ENCODE data around the gene NCOA1.

NCOA1 gene

DNA sequence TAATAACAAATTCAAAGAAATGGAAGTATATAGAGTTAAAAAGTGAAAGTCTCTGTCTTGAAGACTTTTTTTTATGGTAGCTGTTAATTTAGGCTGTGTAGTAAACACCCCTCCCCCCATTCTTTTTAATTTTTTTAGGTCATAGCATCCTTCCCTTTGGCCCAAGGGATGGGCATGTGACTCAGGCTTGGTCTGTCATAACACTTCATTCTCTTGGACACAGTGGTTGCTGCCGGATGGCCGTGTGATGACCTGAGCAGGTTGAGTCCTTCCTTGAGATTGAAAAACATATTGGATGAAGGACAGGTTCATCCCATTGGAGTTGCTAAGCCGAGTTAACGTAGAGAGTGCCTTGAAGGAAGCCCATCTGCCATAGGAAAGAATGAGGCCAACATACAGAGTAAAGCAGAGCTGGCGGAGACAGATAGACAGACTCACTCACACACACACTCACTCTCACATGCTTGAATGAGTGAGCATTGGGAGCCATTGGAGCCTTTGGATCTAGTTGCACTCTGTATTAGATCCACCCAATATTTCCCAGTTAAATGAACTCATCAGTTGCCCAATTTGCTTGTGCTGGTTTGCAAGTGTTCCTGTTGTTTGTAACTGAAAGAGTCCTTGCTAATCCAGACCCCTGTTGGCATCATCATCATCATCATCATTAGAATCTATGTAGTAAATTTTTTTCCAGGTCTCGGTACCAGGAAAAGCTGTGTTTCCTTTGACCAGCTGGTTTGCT is 14.7 kb downstream of the NCOA1 start:
- no peak for DNase-seq (ENCODE audit: extremely low read depth, low read depth)
- no peak for TF ChIP-seq CTCF (IDR thresholded peaks at IDR 0.05; ENCODE audit: low read depth, low read length, missing control alignments)
- no peak overlapping the region for H3K4me3 ChIP-seq (replicated peaks; ENCODE audit: low read depth, low read length)

DNA sequence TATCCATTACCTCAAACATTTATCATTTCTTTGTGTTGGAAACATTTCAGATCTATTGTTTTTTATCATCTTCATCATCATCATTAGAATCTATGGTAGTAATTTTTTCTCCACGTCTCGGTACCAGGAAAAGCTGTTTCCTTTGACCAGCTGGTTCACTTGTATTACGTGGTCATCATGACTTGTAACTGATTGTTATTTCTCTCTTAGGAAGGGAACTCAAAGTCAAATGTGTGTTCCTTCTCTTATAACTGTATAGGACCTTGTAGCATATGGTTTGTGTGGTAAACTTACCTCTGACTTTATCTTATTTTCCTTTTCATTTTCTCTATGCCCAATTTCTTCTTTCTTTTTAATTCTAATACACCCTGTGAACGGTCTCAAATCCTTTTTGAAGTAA is 16.5 kb downstream of the NCOA1 start:
- no peak overlapping the region for H3K4me3 ChIP-seq (replicated peaks; ENCODE audit: low read depth, low read length)
- DNase-seq (ENCODE audit: extremely low read depth, low read depth) = no peak
- no peak for TF ChIP-seq CTCF (IDR thresholded peaks at IDR 0.05; ENCODE audit: low read depth, low read length, missing control alignments)

DNA sequence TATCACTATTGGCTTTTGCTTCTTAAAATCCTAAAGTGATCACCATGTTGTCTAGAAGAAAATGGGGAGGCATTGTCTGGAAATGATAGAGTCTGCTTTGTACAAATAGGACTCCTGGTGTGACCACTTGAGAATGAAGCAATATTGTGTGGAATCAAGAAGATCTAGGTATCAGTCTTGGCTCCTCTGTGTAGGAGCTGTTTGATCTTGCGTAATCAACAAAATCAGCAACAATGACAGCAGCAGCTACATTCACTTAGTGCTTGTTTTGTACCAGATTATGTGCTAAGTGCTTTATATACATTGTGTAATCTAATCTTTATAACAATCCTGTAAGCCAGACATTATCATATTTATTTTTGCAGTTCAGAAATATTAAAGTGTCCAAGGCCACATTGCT is 17.8 kb downstream of the NCOA1 start:
- no peak for DNase-seq (ENCODE audit: extremely low read depth, low read depth)
- TF ChIP-seq CTCF (IDR thresholded peaks at IDR 0.05; ENCODE audit: low read depth, low read length, missing control alignments) = no peak
- H3K4me3 ChIP-seq (replicated peaks; ENCODE audit: low read depth, low read length) = no peak overlapping the region

DNA sequence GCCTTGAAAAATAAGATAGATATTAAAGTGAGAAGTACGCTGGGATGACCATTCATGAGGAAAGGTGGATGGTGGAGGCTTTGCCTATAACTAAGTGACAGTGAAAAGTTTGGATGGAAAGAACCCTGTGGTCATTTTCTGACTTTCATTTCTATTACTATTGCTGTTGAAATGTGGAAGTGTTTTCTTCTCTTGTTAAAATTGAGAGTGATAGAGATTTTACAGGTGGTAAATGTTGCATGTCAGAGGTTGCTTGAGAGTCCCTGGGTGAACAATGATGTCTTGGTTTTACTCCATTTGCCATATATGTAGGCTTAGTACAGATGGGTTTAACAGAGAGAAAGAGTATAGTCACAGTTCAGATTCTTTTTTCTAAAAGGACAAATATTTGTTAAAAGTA is 18.4 kb downstream of the NCOA1 start:
- no peak overlapping the region for H3K4me3 ChIP-seq (replicated peaks; ENCODE audit: low read depth, low read length)
- TF ChIP-seq CTCF (IDR thresholded peaks at IDR 0.05; ENCODE audit: low read depth, low read length, missing control alignments) = no peak
- DNase-seq (ENCODE audit: extremely low read depth, low read depth) = no peak

DNA sequence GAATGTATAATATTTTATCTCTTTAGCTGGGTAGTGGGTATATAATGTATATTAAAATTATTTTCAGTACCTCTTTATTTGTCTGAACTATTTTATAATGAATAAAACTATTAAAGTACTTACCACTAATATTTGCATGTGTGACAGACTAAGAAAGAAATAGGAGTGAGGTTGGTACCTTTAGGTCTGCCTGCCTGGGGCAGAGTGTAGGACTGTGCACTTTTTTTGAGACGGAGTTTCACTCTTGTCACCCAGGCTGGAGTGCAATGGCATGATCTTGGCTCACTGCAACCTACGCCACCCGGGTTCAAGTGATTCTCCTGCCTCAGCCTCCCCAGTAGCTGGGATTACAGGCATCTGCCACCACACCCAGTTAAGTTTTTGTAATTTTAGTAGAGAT is 18.8 kb downstream of the NCOA1 start:
- no peak for TF ChIP-seq CTCF (IDR thresholded peaks at IDR 0.05; ENCODE audit: low read depth, low read length, missing control alignments)
- no peak for DNase-seq (ENCODE audit: extremely low read depth, low read depth)
- no peak overlapping the region for H3K4me3 ChIP-seq (replicated peaks; ENCODE audit: low read depth, low read length)

DNA sequence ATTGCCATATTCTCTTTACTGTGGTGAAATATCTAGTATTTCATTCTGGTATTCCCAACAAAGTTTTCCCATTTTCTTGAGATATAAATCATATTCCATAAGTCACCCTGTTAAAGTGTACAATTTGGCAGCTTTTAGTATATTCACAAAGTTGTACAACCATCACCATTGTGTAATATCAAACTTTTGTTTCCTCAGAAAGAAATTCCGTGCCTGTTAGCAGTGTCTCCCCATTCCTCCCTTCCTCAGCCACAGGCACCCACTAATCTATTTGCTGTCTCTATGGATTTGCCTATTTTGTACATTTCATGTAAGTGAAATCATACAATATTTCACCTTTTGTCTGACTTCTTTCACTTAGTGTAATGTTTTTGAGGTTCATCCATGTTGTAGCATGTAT is 19.7 kb downstream of the NCOA1 start:
- TF ChIP-seq CTCF (IDR thresholded peaks at IDR 0.05; ENCODE audit: low read depth, low read length, missing control alignments) = no peak
- no peak overlapping the region for H3K4me3 ChIP-seq (replicated peaks; ENCODE audit: low read depth, low read length)
- no peak for DNase-seq (ENCODE audit: extremely low read depth, low read depth)

DNA sequence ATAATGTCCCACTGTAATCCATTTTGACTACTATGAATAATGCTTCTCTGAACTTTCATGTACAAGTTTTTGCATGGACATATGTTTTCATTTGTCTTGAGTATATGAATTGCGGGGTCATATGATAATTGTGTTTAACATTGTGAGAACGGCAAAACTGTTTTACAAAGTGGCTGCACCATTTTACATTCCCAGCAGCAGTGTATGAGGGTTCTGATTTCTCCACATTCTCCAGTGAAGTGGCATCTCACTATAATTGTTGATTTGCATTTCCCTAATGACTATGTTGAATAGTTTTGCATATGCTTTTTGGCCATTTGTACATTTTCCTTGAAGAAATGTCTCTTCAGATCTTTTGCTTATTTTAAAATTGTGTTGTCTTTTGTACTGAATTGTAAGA is 20.1 kb downstream of the NCOA1 start:
- no peak for DNase-seq (ENCODE audit: extremely low read depth, low read depth)
- no peak for TF ChIP-seq CTCF (IDR thresholded peaks at IDR 0.05; ENCODE audit: low read depth, low read length, missing control alignments)
- H3K4me3 ChIP-seq (replicated peaks; ENCODE audit: low read depth, low read length) = no peak overlapping the region
